NCI-H524 treated with DMSO at 0.1 percent for 48 hours (cell line): ENCODE data around the gene AKR1C1.
"Not testable (repeated sequence)": the region's sequence is repeated elsewhere in the genome, so short reads cannot be mapped to it uniquely, and the experiment has no call there.

ENCODE experiments used
- DNase-seq: peaks from one replicate; lab custom pipeline; 2025; lab: John Stamatoyannopoulos, UW

AKR1C1 gene

GRCh38 chr10:5018671-5019277 lies 55.6 kb downstream of the AKR1C1 start:
- not testable (repeated sequence) for DNase-seq

- not testable (repeated sequence) for DNase-seq
Observed at GRCh38 chr10:5019770-5020612, 56.8 kb downstream of the AKR1C1 start.

GRCh38 chr10:5021624-5022290 lies 58.5 kb downstream of the AKR1C1 start:
- not testable (repeated sequence) for DNase-seq

GRCh38 chr10:5023177-5023805 lies 60.1 kb downstream of the AKR1C1 start:
- no peak for DNase-seq

GRCh38 chr10:5025461-5025881 lies 62.3 kb downstream of the AKR1C1 start:
- not testable (repeated sequence) for DNase-seq

- no peak for DNase-seq
Observed at GRCh38 chr10:5030989-5031388, 67.8 kb downstream of the AKR1C1 start.

GRCh38 chr10:5031588-5031987 lies 68.4 kb downstream of the AKR1C1 start:
- DNase-seq: not testable (repeated sequence)

GRCh38 chr10:5032444-5032843 lies 69.2 kb downstream of the AKR1C1 start:
- DNase-seq: not testable (repeated sequence)
